GM13977 (cell line): ENCODE measurements around the gene PLEKHH1.

Source experiments
- DNase-seq: peaks from one replicate; pipeline ENCODE4 v3.0.0; 2012; ENCODE audit warnings: low spot score
- in situ Hi-C: fragments of 300-500 bp; cut with MboI; formaldehyde crosslinking; loops from one replicate; pipeline ENCODE4 v1.12.0; 2022; ENCODE audit warnings: low sequenced_read_pairs, low pct_unique_long_range_greater_than_20kb, mixed read lengths, inconsistent platforms; ENCODE audit not compliant: unreplicated experiment
- TF ChIP-seq, protein P1 (sequence below): IDR thresholded peaks from 2 replicates; pipeline ENCODE4 v1.5.1; 2012; ENCODE audit warnings: mild to moderate bottlenecking, control low read depth; ENCODE audit not compliant: insufficient read depth; ENCODE audit errors: extremely low read depth, missing control alignments

Gene PLEKHH1

DNA sequence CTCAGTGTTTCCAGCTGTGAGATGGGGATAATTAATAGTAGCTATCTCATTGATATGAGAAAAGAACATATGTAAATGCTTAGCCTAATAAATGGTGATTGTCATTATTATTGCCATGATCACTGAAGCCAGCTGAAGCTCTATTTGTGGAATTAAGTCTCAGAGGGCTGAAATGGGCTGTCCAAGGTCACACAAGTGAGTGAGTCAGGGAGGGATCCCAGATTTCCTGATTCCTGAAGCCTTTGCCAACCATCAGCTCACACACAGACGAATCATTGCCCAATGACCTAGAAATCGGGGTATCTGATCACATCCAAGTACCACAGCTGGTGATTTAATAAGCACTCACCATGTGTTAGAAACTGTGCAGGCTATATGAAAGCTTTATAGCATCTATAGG lies 23.0 kb upstream of the PLEKHH1 start:
- DNase-seq: no peak
- TF ChIP-seq, protein P1, sequence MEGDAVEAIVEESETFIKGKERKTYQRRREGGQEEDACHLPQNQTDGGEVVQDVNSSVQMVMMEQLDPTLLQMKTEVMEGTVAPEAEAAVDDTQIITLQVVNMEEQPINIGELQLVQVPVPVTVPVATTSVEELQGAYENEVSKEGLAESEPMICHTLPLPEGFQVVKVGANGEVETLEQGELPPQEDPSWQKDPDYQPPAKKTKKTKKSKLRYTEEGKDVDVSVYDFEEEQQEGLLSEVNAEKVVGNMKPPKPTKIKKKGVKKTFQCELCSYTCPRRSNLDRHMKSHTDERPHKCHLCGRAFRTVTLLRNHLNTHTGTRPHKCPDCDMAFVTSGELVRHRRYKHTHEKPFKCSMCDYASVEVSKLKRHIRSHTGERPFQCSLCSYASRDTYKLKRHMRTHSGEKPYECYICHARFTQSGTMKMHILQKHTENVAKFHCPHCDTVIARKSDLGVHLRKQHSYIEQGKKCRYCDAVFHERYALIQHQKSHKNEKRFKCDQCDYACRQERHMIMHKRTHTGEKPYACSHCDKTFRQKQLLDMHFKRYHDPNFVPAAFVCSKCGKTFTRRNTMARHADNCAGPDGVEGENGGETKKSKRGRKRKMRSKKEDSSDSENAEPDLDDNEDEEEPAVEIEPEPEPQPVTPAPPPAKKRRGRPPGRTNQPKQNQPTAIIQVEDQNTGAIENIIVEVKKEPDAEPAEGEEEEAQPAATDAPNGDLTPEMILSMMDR: no peak
- in situ Hi-C loops: no loop called here

GRCh38 chr14:67510836-67511235 lies 22.3 kb upstream of the PLEKHH1 start:
- no peak for DNase-seq
- TF ChIP-seq, protein P1: no peak
- in situ Hi-C loops: no loop called here

DNA sequence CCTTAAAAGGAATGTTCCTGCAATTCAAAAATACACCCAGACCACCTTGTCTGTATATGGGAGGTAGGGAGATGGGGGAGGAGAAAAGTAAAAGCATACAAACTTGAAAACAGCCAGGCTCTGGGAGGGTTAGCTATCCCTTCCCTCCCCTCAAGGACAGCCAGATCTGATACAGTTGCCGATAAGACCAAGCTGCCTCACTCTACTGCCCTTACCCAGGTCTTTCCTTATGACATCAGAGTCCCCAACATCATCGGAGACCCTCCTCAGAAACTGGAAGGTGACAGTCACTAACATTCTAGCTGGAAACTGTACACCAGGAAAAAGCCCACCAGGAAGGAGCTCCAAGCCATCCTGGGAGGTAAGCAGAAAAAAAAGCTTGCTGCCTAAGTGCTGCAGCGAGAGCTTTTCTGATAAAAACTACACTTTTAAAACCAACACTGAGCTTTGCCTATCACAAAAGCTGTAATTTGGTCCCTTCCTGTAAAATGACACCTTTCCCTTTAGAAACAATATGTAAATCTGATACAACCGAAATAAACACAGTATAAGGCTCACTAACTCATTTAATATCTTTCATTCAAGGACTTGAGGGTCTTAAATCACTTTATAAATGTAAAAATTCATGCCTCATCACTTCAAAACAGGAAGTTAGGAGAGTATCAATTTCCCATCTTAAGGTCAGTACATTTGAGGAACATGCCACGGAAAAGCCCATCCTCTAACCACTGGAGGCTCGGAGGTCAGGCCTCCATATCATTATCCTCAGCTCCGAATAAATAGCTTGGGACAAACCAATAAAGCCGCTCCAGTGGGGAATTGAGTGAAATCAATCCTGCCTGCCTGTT lies 20.4 kb upstream of the PLEKHH1 start:
- no peak for DNase-seq
- in situ Hi-C loops: no loop called here
- TF ChIP-seq, protein P1: no peak

GRCh38 chr14:67513631-67514108 lies 19.4 kb upstream of the PLEKHH1 start:
- no peak for DNase-seq
- TF ChIP-seq, protein P1: no peak
- in situ Hi-C loops: no loop called here

DNA sequence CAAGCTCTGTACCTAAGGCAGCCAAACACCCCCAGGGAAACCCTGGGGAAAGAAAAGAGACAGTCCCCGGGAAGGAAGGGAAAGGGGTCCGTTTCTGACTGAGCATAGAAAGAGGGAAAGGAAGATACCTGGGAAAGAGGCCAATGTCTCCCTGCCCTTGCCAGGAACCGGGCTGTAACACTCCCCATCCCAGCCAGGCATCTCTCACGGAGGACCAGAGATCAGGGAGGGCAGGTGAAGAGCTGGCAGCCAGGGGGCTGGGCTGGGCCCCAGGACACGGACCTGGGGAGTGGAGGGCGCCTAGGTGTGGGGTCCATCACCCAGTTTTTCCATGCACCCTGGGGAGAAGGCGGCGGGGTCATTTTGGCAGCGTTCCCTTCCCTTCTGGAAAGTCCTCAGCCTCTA lies 18.9 kb upstream of the PLEKHH1 start:
- TF ChIP-seq, protein P1: no peak
- DNase-seq: peak; percentile 32
- in situ Hi-C loops: no loop called here

DNA sequence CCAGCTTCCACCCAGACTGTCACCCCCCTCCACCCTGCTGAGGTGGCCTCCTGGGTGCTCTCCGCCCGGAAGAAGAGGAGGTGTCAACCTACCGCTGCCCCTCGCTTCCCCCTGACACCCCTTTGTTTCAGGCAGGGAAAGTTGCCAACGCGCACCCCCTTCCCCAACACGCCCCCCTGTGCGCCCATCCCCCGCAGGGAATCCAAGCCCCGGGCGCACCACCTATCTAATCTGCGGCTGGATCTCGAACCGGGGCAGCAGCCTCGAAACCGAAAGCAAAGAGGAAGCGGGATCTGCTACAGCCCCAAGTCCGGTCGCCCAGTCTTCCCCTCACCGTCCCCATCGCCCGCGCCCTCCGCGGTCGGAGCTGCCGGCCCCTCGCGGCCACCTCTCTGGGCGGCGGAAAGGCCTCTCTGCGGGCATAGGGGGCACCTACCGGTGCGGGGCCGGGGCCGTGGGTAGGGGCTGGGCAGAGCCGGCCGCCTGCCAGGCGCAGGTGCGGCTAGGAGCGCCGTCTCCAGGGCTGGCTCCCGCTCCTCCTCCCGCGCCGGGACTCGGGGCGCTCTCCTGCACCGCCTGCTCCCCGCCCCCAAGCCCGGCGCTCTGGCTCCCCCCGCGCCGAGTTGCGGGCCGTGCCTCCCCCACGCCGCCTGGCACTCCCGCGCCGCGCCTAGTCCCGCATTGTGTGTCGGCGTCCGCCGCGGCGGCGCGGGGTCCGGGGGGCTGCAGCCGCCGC lies 18.3 kb upstream of the PLEKHH1 start:
- in situ Hi-C loops: no loop called here
- TF ChIP-seq, protein P1: no peak

More for the DNA sequence above, 18.3 kb upstream of the PLEKHH1 start:
- peak; percentile 75 for DNase-seq
